SH-SY5Y (cell line): ENCODE data around the gene MYNN.

ENCODE experiments used
- GATA2 ChIP-seq: IDR thresholded peaks from 2 replicates; pipeline ENCODE4 v1.6.1; 2011; ENCODE audit warnings: mild to moderate bottlenecking, low read depth, low read length
- GATA3 ChIP-seq: IDR thresholded peaks from 2 replicates; pipeline ENCODE4 v1.6.1; 2011; ENCODE audit warnings: low read depth, mild to moderate bottlenecking, low read length, moderate library complexity

MYNN gene

GRCh38 chr3:169764882-169765612 lies 8.1 kb upstream of the MYNN start, which contains the start of gene TERC:
Gene TERC, minus strand, starts transcription at chr3:169765060.
- no peak for TF ChIP-seq GATA3
- no peak for TF ChIP-seq GATA2

GRCh38 chr3:169769287-169770181 lies 3.7 kb upstream of the MYNN start, which contains the start of gene ACTRT3:
Gene ACTRT3, minus strand, starts transcription at chr3:169769561. Its CDS starts 41 bp downstream, at chr3:169769520.
- TF ChIP-seq GATA2: no peak
- TF ChIP-seq GATA3: no peak

- TF ChIP-seq GATA3: peak; percentile 31; the same call in 1 of the 2 replicates
- TF ChIP-seq GATA2: peak; percentile 79
Measured at GRCh38 chr3:169771497-169772304, 1.5 kb upstream of the MYNN start.

- TF ChIP-seq GATA2 (peak; percentile 31; the same call in 1 of the 2 replicates), GATA3 (no peak)
Measured at GRCh38 chr3:169772305-169772896, 795 bp upstream of the MYNN start.

- no peak for TF ChIP-seq GATA2
Measured at GRCh38 chr3:169774186-169774585, 990 bp downstream of the MYNN start.

- TF ChIP-seq GATA2: no peak
- no peak for TF ChIP-seq GATA3
Measured at GRCh38 chr3:169777822-169778221, 4.6 kb downstream of the MYNN start.

- no peak for TF ChIP-seq GATA2
Measured at GRCh38 chr3:169780742-169781141, 7.5 kb downstream of the MYNN start.

- TF ChIP-seq GATA3 (no peak), GATA2 (no peak)
Measured at GRCh38 chr3:169781209-169781855, 8.1 kb downstream of the MYNN start.

- TF ChIP-seq GATA2 (no peak), GATA3 (no peak)
Measured at GRCh38 chr3:169787120-169787519, 13.9 kb downstream of the MYNN start.

- TF ChIP-seq GATA3 (no peak), GATA2 (no peak)
Measured at GRCh38 chr3:169787791-169788190, 14.6 kb downstream of the MYNN start.

GRCh38 chr3:169790219-169790618 lies 17.0 kb downstream of the MYNN start:
- TF ChIP-seq GATA3 (no peak), GATA2 (no peak)

- TF ChIP-seq GATA2 (no peak), GATA3 (no peak)
Measured at GRCh38 chr3:169790687-169791429, 17.7 kb downstream of the MYNN start.
